ENCODE data around the gene RTTN. TPM values are rescaled to one million over a fixed set of nuclear protein-coding genes. Genes with fewer than 3 reads are reported as not detected.

RTTN gene
- total RNA-seq, 1 experiment from 2014 or later, result 14.3 TPM

DNA sequence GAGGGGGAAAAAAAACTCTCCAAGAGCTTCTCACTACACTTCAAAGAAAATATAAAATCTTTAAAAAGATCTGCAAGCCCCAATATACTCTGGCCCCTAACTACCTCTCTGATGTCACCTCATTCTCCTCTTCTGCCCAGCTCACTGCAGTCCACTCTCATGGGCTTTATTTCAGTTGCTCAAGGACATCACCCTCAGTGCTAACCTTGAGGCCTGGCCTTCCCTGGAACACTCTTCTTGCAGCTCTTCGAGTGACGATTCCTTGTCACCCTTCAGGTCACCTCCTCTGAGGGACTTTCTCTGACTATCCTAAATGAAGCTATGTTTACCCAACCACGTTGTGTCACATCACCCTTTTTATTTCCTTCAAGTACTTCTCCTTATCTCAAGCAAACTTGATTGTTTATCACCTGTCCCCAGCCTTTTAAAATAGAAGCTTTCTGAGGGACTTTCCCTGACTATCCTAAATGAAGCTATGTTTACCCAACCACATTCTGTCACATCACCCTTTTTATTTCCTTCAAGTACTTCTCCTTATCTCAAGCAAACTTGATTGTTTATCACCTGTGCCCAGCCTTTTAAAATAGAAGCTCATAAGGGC, 10.4 kb downstream of the RTTN start:
- TF ChIP-seq EZH2 (IDR thresholded peaks at IDR 0.05; ENCODE audit: low read depth), result no peak
- TF ChIP-seq, protein P1, sequence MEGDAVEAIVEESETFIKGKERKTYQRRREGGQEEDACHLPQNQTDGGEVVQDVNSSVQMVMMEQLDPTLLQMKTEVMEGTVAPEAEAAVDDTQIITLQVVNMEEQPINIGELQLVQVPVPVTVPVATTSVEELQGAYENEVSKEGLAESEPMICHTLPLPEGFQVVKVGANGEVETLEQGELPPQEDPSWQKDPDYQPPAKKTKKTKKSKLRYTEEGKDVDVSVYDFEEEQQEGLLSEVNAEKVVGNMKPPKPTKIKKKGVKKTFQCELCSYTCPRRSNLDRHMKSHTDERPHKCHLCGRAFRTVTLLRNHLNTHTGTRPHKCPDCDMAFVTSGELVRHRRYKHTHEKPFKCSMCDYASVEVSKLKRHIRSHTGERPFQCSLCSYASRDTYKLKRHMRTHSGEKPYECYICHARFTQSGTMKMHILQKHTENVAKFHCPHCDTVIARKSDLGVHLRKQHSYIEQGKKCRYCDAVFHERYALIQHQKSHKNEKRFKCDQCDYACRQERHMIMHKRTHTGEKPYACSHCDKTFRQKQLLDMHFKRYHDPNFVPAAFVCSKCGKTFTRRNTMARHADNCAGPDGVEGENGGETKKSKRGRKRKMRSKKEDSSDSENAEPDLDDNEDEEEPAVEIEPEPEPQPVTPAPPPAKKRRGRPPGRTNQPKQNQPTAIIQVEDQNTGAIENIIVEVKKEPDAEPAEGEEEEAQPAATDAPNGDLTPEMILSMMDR (conservative IDR thresholded peaks at IDR 0.05), result no peak
- ChIA-PET POLR2A (ENCODE audit: unreplicated experiment) (no interaction called here), CTCF (interaction anchor here (0.5 to 1.9 kb wide), 3 partner anchors 239 to 261 kb away, joined by 3 to 12 read pairs (median 4); no protein-coding TSS in a partner anchor)
- no peaks in the 10 kb centered on the region for H3F3A ChIP-seq (ENCODE audit: insufficient read depth, low read depth)
- no TSS peak for BruUV-seq (replicated peaks)
- no peaks in the 10 kb centered on the region for H3K4me1 ChIP-seq (replicated peaks; ENCODE audit: insufficient read depth)
- no peak overlapping the region for H3K4me3 ChIP-seq
- H3K9me2 ChIP-seq (ENCODE audit: insufficient read depth), result no peaks in the 10 kb centered on the region
- no peak overlapping the region for H3K4me2 ChIP-seq
- H3K27ac ChIP-seq, result peak overlapping the region; percentile 41; the same call in 1 of the 2 replicates
- no peaks in the 10 kb centered on the region for H3K9me3 ChIP-seq (ENCODE audit: insufficient read depth, low read depth)
- no peak for DNase-seq
- intact Hi-C loops (cut with micrococcal nuclease; ENCODE audit: unreplicated experiment), result loop anchor here (2.0 to 5.0 kb wide), 2 partner anchors 92 to 256 kb away; partner anchors contain the start of gene SOCS6
- H3K36me3 ChIP-seq (ENCODE audit: low read depth), result peaks cover 6% of the 10 kb centered on the region; the same call in 1 of the 2 replicates
- no peak overlapping the region for H2AFZ ChIP-seq
- H3K27me3 ChIP-seq (ENCODE audit: insufficient read depth, low read depth), result no peaks in the 10 kb centered on the region
- H3K79me2 ChIP-seq (ENCODE audit: low read depth), result no peaks in the 10 kb centered on the region
- no peaks in the 10 kb centered on the region for H4K20me1 ChIP-seq (ENCODE audit: insufficient read depth)

DNA sequence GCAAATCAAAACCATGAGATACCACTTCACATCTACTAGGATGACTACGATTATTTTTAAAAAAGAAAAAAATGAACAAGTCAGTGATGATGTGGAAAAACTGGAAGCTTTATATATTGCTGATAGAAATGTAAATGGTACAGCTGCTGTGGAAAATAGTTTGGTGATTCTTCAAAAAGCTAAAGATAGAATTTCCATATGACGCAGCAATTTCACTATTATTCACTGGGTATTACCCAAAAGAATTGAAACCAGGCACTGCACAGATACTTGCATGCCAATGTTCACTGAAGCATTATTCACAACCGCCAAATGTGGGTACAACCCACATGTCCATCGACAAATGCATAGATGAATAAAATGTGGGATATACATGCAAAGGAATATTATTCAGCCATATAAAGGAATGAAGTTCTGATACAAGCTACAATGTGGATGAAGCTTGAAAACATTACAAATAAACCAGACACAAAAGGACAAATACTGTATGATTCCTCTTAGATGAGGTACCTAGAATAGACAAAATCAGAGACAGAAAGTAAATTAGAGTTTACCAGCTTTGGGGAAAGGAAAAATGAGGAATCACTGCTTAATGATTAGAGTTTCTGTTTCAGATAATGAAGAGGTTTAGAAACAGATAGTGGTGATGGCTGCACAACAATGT, 11.1 kb downstream of the RTTN start:
- TF ChIP-seq, protein P1 (conservative IDR thresholded peaks at IDR 0.05), result no peak
- no peak for TF ChIP-seq EZH2 (IDR thresholded peaks at IDR 0.05; ENCODE audit: low read depth)
- no peak for DNase-seq
- Histone ChIP-seq H4K20me1 (ENCODE audit: insufficient read depth) (no peaks in the 10 kb centered on the region), H3K4me3 (no peak overlapping the region), H3K79me2 (ENCODE audit: low read depth) (no peaks in the 10 kb centered on the region), H3K9me3 (ENCODE audit: insufficient read depth, low read depth) (no peaks in the 10 kb centered on the region), H2AFZ (no peak overlapping the region), H3F3A (ENCODE audit: insufficient read depth, low read depth) (no peaks in the 10 kb centered on the region), H3K36me3 (ENCODE audit: low read depth) (peaks cover 12% of the 10 kb centered on the region; the same call in 1 of the 2 replicates), H3K4me1 (replicated peaks; ENCODE audit: insufficient read depth) (no peaks in the 10 kb centered on the region), H3K27ac (no peak overlapping the region), H3K27me3 (ENCODE audit: insufficient read depth, low read depth) (no peaks in the 10 kb centered on the region), H3K9me2 (ENCODE audit: insufficient read depth) (no peaks in the 10 kb centered on the region), H3K4me2 (no peak overlapping the region)
- ChIA-PET CTCF (interaction anchor here (1.9 kb wide), 1 partner anchor 239 kb away, joined by 12 read pairs; no protein-coding TSS in a partner anchor), POLR2A (ENCODE audit: unreplicated experiment) (no interaction called here)
- BruUV-seq (replicated peaks), result no TSS peak
- intact Hi-C loops (cut with micrococcal nuclease; ENCODE audit: unreplicated experiment), result loop anchor here (2.0 kb wide), 1 partner anchor 256 kb away; no protein-coding TSS in a partner anchor

- TF ChIP-seq, protein P1 (conservative IDR thresholded peaks at IDR 0.05), result no peak
- TF ChIP-seq EZH2 (IDR thresholded peaks at IDR 0.05; ENCODE audit: low read depth), result no peak
- H3F3A ChIP-seq (ENCODE audit: insufficient read depth, low read depth), result no peaks in the 10 kb centered on the region
- BruUV-seq (replicated peaks), result no TSS peak
- peaks cover 17% of the 10 kb centered on the region for H3K36me3 ChIP-seq (ENCODE audit: low read depth)
- H4K20me1 ChIP-seq (ENCODE audit: insufficient read depth), result no peaks in the 10 kb centered on the region
- no peak overlapping the region for H3K4me2 ChIP-seq
- no peaks in the 10 kb centered on the region for H3K9me3 ChIP-seq (ENCODE audit: insufficient read depth, low read depth)
- no peaks in the 10 kb centered on the region for H3K27me3 ChIP-seq (ENCODE audit: insufficient read depth, low read depth)
- no peaks in the 10 kb centered on the region for H3K4me1 ChIP-seq (replicated peaks; ENCODE audit: insufficient read depth)
- POLR2A ChIA-PET (ENCODE audit: unreplicated experiment), result no interaction called here
- H3K9me2 ChIP-seq (ENCODE audit: insufficient read depth), result no peaks in the 10 kb centered on the region
- no peak for DNase-seq
- CTCF ChIA-PET, result interaction anchor here (0.6 kb wide), 1 partner anchor 1144 kb away, joined by 7 read pairs; no protein-coding TSS in a partner anchor
- intact Hi-C loops (cut with micrococcal nuclease; ENCODE audit: unreplicated experiment), result no loop called here
- H3K4me3 ChIP-seq, result no peak overlapping the region
- H3K79me2 ChIP-seq (ENCODE audit: low read depth), result no peaks in the 10 kb centered on the region
- no peak overlapping the region for H3K27ac ChIP-seq
- no peak overlapping the region for H2AFZ ChIP-seq
These were observed 15.0 kb downstream of the RTTN start for GRCh38 chr18:70190529-70190928.

Data from PC-9 (cell line).